ENCODE measurements around the gene P2RY13.

P2RY13 gene

GRCh38 chr3:151329363-151329762 is at the start of gene P2RY13:
Gene P2RY13, minus strand, starts transcription at chr3:151329549. Its CDS starts 21 bp downstream, at chr3:151329528.
- no peak for DNase-seq
- intact Hi-C loops (cut with DNase I): loop anchor here (5.0 kb wide), 1 partner anchor 102 kb away; no protein-coding TSS in a partner anchor

- intact Hi-C loops (cut with DNase I): no loop called here
- no peak for DNase-seq
Measured at GRCh38 chr3:151377768-151378385, 48.5 kb upstream of the P2RY13 start.

- intact Hi-C loops (cut with DNase I): no loop called here
Measured at GRCh38 chr3:151372063-151372820, 42.9 kb upstream of the P2RY13 start.

GRCh38 chr3:151371526-151371925 is 42.2 kb upstream of the P2RY13 start:
- intact Hi-C loops (cut with DNase I): no loop called here

More at GRCh38 chr3:151372063-151372820, 42.9 kb upstream of the P2RY13 start:
- no peak for DNase-seq

GRCh38 chr3:151367448-151367847 is 38.1 kb upstream of the P2RY13 start:
- intact Hi-C loops (cut with DNase I): no loop called here

More at GRCh38 chr3:151371526-151371925, 42.2 kb upstream of the P2RY13 start:
- DNase-seq: no peak

GRCh38 chr3:151366993-151367392 is 37.6 kb upstream of the P2RY13 start:
- intact Hi-C loops (cut with DNase I): no loop called here
- no peak for DNase-seq

More at GRCh38 chr3:151367448-151367847, 38.1 kb upstream of the P2RY13 start:
- no peak for DNase-seq

- no peak for DNase-seq
- intact Hi-C loops (cut with DNase I): no loop called here
Measured at GRCh38 chr3:151362751-151363174, 33.4 kb upstream of the P2RY13 start.

GRCh38 chr3:151357463-151357850 is 28.1 kb upstream of the P2RY13 start:
- no peak for DNase-seq
- intact Hi-C loops (cut with DNase I): no loop called here

- intact Hi-C loops (cut with DNase I): no loop called here
- peak in 3 of 10 donors; percentile 9 to 55 (median 10) for DNase-seq
Measured at GRCh38 chr3:151356794-151357462, 27.6 kb upstream of the P2RY13 start.

GRCh38 chr3:151351648-151352047 is 22.3 kb upstream of the P2RY13 start:
- intact Hi-C loops (cut with DNase I): no loop called here
- no peak for DNase-seq

- intact Hi-C loops (cut with DNase I): no loop called here
- no peak for DNase-seq
Measured at GRCh38 chr3:151351219-151351618, 21.9 kb upstream of the P2RY13 start.

GRCh38 chr3:151350656-151351055 is 21.3 kb upstream of the P2RY13 start:
- no peak for DNase-seq
- intact Hi-C loops (cut with DNase I): no loop called here

- intact Hi-C loops (cut with DNase I): no loop called here
- DNase-seq: peak in 3 of 10 donors; percentile 15 to 37 (median 16)
Measured at GRCh38 chr3:151347432-151347831, 18.1 kb upstream of the P2RY13 start.

- intact Hi-C loops (cut with DNase I): no loop called here
Measured at GRCh38 chr3:151346292-151346691, 16.9 kb upstream of the P2RY13 start.

GRCh38 chr3:151345859-151346258 is 16.5 kb upstream of the P2RY13 start:
- DNase-seq: no peak
- intact Hi-C loops (cut with DNase I): no loop called here

More at GRCh38 chr3:151346292-151346691, 16.9 kb upstream of the P2RY13 start:
- DNase-seq: no peak

GRCh38 chr3:151331696-151332095 is 2.3 kb upstream of the P2RY13 start:
- intact Hi-C loops (cut with DNase I): no loop called here
- no peak for DNase-seq

GRCh38 chr3:151330899-151331298 is 1.6 kb upstream of the P2RY13 start:
- intact Hi-C loops (cut with DNase I): no loop called here
- no peak for DNase-seq

- intact Hi-C loops (cut with DNase I): no loop called here
- DNase-seq: no peak
Measured at GRCh38 chr3:151330379-151330778, 1.0 kb upstream of the P2RY13 start.

GRCh38 chr3:151328298-151328995 is 902 bp downstream of the P2RY13 start:
- DNase-seq: peak in 1 of 10 donors; percentile 4

GRCh38 chr3:151327571-151328198 is 1.7 kb downstream of the P2RY13 start:
- intact Hi-C loops (cut with DNase I): loop anchor here (5.0 kb wide), 1 partner anchor 100 kb away; no protein-coding TSS in a partner anchor
- no peak for DNase-seq

More at GRCh38 chr3:151328298-151328995, 902 bp downstream of the P2RY13 start:
- intact Hi-C loops (cut with DNase I): loop anchor here (5.0 kb wide), 1 partner anchor 101 kb away; no protein-coding TSS in a partner anchor
